ENCODE measurements around the gene BOD1L2. TPM values are rescaled to one million over a fixed set of nuclear protein-coding genes. Genes with fewer than 3 reads are reported as not detected.

BOD1L2 gene
- total and polyA plus RNA-seq, 2 of the 13 experiments (the other 11 are each of a cell fraction or from before 2014, with no cell fraction given), result not detected

DNA sequence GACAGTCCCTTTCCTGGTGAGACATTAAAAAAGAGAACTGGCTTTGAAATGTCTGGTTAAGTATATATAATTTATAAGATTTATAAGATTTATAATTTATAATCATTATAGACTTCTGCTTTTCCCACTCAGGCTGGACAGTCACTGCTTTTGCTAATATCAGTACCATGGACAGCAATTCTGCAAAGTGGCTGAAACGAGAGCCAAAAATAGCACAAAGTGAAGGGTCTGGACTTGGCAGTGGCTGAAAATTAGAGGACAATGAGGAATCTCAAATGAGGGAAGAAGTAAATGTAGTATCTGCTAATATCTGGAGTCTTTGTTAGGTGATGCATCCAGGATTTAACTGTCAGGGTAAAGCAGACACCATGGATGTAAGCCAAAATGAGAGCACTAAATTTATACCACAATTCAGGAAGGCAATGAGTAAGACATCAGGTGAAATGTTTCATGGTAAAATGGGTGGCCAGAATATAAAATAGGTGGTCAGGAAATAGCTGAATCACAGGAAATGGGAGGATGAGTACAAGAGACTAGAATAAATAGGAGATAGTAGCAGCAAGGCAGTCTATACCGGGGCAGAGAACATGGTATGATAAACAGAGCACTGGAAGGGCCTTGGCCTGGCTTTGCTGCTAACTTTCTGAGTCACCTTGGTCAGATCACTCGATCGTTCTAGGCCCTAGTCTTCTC is 39.6 kb upstream of the BOD1L2 start (continued):
- TF ChIP-seq, protein P1, sequence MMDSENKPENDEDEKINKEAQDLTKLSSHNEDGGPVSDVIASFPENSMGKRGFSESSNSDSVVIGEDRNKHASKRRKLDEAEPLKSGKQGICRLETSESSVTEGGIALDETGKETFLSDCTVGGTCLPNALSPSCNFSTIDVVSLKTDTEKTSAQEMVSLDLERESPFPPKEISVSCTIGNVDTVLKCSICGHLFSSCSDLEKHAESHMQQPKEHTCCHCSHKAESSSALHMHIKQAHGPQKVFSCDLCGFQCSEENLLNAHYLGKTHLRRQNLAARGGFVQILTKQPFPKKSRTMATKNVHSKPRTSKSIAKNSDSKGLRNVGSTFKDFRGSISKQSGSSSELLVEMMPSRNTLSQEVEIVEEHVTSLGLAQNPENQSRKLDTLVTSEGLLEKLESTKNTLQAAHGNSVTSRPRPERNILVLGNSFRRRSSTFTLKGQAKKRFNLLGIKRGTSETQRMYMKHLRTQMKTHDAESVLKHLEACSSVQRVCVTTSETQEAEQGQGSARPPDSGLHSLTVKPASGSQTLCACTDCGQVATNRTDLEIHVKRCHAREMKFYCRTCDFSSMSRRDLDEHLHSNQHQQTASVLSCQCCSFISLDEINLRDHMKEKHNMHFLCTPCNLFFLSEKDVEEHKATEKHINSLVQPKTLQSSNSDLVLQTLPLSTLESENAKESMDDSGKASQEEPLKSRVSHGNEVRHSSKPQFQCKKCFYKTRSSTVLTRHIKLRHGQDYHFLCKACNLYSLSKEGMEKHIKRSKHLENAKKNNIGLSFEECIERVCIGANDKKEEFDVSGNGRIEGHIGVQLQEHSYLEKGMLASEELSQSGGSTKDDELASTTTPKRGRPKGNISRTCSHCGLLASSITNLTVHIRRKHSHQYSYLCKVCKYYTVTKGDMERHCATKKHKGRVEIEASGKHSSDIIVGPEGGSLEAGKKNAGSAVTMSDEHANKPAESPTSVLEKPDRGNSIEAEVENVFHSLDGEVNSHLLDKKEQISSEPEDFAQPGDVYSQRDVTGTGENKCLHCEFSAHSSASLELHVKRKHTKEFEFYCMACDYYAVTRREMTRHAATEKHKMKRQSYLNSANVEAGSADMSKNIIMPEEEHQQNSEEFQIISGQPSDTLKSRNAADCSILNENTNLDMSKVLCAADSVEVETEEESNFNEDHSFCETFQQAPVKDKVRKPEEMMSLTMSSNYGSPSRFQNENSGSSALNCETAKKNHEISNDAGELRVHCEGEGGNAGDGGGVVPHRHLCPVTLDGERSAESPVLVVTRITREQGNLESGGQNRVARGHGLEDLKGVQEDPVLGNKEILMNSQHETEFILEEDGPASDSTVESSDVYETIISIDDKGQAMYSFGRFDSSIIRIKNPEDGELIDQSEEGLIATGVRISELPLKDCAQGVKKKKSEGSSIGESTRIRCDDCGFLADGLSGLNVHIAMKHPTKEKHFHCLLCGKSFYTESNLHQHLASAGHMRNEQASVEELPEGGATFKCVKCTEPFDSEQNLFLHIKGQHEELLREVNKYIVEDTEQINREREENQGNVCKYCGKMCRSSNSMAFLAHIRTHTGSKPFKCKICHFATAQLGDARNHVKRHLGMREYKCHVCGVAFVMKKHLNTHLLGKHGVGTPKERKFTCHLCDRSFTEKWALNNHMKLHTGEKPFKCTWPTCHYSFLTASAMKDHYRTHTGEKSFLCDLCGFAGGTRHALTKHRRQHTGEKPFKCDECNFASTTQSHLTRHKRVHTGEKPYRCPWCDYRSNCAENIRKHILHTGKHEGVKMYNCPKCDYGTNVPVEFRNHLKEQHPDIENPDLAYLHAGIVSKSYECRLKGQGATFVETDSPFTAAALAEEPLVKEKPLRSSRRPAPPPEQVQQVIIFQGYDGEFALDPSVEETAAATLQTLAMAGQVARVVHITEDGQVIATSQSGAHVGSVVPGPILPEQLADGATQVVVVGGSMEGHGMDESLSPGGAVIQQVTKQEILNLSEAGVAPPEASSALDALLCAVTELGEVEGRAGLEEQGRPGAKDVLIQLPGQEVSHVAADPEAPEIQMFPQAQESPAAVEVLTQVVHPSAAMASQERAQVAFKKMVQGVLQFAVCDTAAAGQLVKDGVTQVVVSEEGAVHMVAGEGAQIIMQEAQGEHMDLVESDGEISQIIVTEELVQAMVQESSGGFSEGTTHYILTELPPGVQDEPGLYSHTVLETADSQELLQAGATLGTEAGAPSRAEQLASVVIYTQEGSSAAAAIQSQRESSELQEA (CRISPR knock-in tag; IDR thresholded peaks at IDR 0.05; ENCODE audit: not compliant biosample characterization), result no peak
- no peak for TF ChIP-seq SMYD3 (CRISPR knock-in tag; IDR thresholded peaks at IDR 0.05)
- TF ChIP-seq, protein P2, sequence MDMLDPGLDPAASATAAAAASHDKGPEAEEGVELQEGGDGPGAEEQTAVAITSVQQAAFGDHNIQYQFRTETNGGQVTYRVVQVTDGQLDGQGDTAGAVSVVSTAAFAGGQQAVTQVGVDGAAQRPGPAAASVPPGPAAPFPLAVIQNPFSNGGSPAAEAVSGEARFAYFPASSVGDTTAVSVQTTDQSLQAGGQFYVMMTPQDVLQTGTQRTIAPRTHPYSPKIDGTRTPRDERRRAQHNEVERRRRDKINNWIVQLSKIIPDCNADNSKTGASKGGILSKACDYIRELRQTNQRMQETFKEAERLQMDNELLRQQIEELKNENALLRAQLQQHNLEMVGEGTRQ (IDR thresholded peaks at IDR 0.05; ENCODE audit: low read depth, low read length), result no peak
- TF ChIP-seq, protein P2 (CRISPR knock-in tag; IDR thresholded peaks at IDR 0.05; ENCODE audit: borderline replicate concordance), result no peak
- no peak for TF ChIP-seq ZSCAN29 (CRISPR knock-in tag; conservative IDR thresholded peaks at IDR 0.05)
- no peak for TF ChIP-seq ZNF567 (CRISPR knock-in tag; IDR thresholded peaks at IDR 0.05; ENCODE audit: borderline replicate concordance)
- TF ChIP-seq ZMYM4 (CRISPR knock-in tag; IDR thresholded peaks at IDR 0.05), result no peak
- TF ChIP-seq RARG (CRISPR knock-in tag; IDR thresholded peaks at IDR 0.05; ENCODE audit: low read depth), result no peak
- no peak for TF ChIP-seq ZNF101 (CRISPR knock-in tag; IDR thresholded peaks at IDR 0.05; ENCODE audit: borderline replicate concordance, low read depth)
- TF ChIP-seq MTA1 (CRISPR knock-in tag; IDR thresholded peaks at IDR 0.05; ENCODE audit: borderline replicate concordance), result no peak
- TF ChIP-seq ZNF678 (CRISPR knock-in tag; IDR thresholded peaks at IDR 0.05), result no peak
- TF ChIP-seq ZNF790 (CRISPR knock-in tag; IDR thresholded peaks at IDR 0.05; ENCODE audit: borderline replicate concordance), result no peak
- TF ChIP-seq ZFY (CRISPR knock-in tag; IDR thresholded peaks at IDR 0.05), result no peak
- no peak for TF ChIP-seq ZNF772 (CRISPR knock-in tag; IDR thresholded peaks at IDR 0.05)
- no peak; the same call in 1 of the 2 replicates for TF ChIP-seq HDAC2 (CRISPR knock-in tag; IDR thresholded peaks at IDR 0.05)
- TF ChIP-seq ZNF703 (CRISPR knock-in tag; IDR thresholded peaks at IDR 0.05; ENCODE audit: borderline replicate concordance), result no peak
- no peak for TF ChIP-seq ZNF629 (CRISPR knock-in tag; conservative IDR thresholded peaks at IDR 0.05)
